ENCODE results near the gene SEZ6L.

The SEZ6L gene

DNA sequence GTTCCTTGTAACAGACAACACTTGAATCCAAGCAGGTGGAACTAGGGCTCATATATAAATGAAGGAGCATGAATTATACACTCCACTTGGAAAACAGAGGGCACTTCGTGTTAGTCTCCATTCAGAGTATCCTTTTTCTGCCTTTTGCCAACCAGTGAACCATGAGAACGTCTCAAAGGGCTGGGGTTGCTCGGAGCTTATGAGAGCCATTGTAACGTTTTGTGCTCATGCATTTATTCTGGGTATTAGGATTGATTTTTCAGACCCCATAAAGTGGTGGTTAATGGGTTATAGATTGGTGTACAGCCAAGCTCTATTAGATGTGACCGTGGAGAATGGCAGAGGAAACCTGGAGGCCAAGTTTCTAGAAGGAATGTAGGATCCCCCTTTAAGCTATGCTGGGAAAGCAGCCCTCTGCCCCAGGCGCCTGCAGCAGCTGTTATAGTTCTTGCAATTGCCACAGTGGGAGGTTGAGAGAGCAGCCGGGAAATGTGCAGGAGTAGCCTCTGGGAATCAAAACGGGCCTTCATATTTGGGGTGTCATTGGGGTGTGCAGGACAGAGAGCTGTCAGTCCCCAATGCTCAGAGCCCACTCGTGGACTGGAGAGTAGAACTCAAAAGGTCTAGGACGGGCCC lies 205.2 kb downstream of the SEZ6L start:
- no peaks in the 10 kb centered on the region for H3K27me3 ChIP-seq (ENCODE audit: control insufficient read depth, insufficient read depth, low read length)
- H3K9me3 ChIP-seq (ENCODE audit: control insufficient read depth, insufficient read depth, low read length): no peaks in the 10 kb centered on the region
- H3K4me3 ChIP-seq (ENCODE audit: low read length): no peak overlapping the region
- H3K36me3 ChIP-seq (ENCODE audit: control insufficient read depth, insufficient read depth, low read length): no peaks in the 10 kb centered on the region
- no CpG with 5 or more reads among the region's 10 CpGs for WGBS (ENCODE audit: insufficient coverage, insufficient read length)
- DNase-seq (ENCODE audit: low read depth, low spot score): no peak
- H3K4me1 ChIP-seq (ENCODE audit: control insufficient read depth, insufficient read depth, low read length): no peaks in the 10 kb centered on the region
- no peak overlapping the region for H3K27ac ChIP-seq (ENCODE audit: low read length)

DNA sequence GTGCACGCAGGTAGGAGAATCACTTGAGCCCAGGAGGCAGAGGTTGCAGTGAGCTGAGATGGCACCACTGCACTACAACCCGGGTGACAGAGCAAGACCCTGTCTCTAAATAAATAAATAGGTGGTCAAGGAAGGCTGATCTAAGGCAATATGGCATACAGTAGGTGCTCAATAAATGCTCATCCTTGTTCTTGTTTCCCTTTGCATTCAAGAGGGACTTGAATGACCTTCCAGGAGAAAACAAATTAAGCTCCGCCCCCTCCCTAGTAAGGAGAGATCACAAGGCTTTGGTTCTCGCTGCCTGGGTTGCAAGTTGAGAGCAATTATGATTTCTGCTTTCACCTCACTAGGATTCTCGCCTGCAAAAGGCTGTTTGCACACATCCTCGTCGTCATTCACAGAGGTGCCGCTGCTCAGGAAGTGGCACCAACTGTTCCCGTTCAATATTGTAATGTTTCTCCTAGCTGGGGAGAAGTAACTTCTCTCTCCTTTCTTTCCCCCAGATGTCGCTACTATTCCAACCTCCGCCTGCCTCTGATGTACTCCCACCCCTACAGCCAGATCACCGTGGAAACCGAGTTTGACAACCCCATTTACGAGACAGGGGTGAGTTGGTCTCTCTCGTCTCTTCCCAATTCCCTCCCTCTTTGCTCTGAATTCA lies 208.0 kb downstream of the SEZ6L start:
- H3K9me3 ChIP-seq (ENCODE audit: control insufficient read depth, insufficient read depth, low read length): no peaks in the 10 kb centered on the region
- no peaks in the 10 kb centered on the region for H3K36me3 ChIP-seq (ENCODE audit: control insufficient read depth, insufficient read depth, low read length)
- no peak for DNase-seq (ENCODE audit: low read depth, low spot score)
- H3K27ac ChIP-seq (ENCODE audit: low read length): no peak overlapping the region
- H3K4me1 ChIP-seq (ENCODE audit: control insufficient read depth, insufficient read depth, low read length): no peaks in the 10 kb centered on the region
- WGBS (ENCODE audit: insufficient coverage, insufficient read length): no CpG with 5 or more reads among the region's 15 CpGs
- no peaks in the 10 kb centered on the region for H3K27me3 ChIP-seq (ENCODE audit: control insufficient read depth, insufficient read depth, low read length)
- no peak overlapping the region for H3K4me3 ChIP-seq (ENCODE audit: low read length)

DNA sequence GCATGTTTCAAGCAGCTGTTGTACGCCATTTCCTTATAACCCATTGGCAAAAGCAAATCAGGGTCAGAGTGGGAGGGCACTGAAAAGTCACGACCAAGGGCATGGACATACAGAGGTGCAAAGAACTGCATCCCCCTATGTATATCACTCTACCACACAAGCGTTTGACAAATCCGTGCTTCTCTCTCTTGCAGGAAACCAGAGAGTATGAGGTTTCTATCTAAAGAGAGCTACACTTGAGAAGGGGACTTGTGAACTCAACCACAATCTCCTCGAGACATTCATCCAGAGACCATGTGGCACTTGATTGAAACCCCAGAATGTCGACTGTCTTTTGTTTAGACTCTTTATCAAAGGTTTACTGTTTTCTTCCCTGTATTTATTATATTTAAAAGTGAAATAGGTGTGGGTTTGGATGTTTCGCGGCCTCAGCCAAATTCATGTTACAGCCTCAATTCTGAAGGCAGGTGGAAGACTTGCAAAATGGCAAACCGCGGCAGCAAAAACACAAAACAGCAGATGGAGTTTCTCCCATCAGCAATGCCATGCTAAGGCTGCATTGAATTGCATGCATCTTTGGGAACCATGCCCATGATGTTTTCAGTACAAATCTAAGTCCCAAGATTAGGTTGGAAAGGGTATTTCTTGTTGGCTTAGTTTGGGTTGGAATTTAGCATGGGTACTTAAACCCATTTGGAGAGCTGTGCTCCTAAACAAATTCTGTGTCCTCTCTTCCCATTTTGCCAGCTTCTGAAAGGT lies 211.0 kb downstream of the SEZ6L start:
- no CpG with 5 or more reads among the region's 10 CpGs for WGBS (ENCODE audit: insufficient coverage, insufficient read length)
- no peaks in the 10 kb centered on the region for H3K36me3 ChIP-seq (ENCODE audit: control insufficient read depth, insufficient read depth, low read length)
- no peak for DNase-seq (ENCODE audit: low read depth, low spot score)
- no peak overlapping the region for H3K4me3 ChIP-seq (ENCODE audit: low read length)
- H3K27ac ChIP-seq (ENCODE audit: low read length): no peak overlapping the region
- no peaks in the 10 kb centered on the region for H3K4me1 ChIP-seq (ENCODE audit: control insufficient read depth, insufficient read depth, low read length)
- H3K27me3 ChIP-seq (ENCODE audit: control insufficient read depth, insufficient read depth, low read length): no peaks in the 10 kb centered on the region
- no peaks in the 10 kb centered on the region for H3K9me3 ChIP-seq (ENCODE audit: control insufficient read depth, insufficient read depth, low read length)

DNA sequence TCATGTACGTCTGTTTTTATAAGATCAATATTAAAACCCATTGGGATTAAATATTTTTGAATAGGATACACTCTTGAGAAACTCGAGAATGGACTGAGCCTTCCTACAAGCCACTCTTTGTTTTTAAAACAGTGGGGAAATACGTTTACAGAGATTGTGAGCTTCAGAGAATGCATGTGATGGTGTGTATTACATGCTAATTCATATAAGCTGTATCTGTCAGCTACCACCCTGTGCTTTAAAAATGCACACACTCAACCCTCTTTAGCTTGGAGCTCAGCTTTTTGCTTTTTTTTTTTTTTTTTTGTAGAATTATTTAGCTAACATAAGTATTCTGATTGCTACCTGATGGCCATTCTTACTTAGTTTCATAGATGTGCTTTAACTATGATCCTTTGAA lies 213.5 kb downstream of the SEZ6L start:
- no CpG with 5 or more reads among the region's 3 CpGs for WGBS (ENCODE audit: insufficient coverage, insufficient read length)
- Histone ChIP-seq H3K4me3 (ENCODE audit: low read length) (no peak overlapping the region), H3K9me3 (ENCODE audit: control insufficient read depth, insufficient read depth, low read length) (no peaks in the 10 kb centered on the region), H3K36me3 (ENCODE audit: control insufficient read depth, insufficient read depth, low read length) (no peaks in the 10 kb centered on the region), H3K27me3 (ENCODE audit: control insufficient read depth, insufficient read depth, low read length) (no peaks in the 10 kb centered on the region), H3K4me1 (ENCODE audit: control insufficient read depth, insufficient read depth, low read length) (no peaks in the 10 kb centered on the region), H3K27ac (ENCODE audit: low read length) (no peak overlapping the region)
- no peak for DNase-seq (ENCODE audit: low read depth, low spot score)

DNA sequence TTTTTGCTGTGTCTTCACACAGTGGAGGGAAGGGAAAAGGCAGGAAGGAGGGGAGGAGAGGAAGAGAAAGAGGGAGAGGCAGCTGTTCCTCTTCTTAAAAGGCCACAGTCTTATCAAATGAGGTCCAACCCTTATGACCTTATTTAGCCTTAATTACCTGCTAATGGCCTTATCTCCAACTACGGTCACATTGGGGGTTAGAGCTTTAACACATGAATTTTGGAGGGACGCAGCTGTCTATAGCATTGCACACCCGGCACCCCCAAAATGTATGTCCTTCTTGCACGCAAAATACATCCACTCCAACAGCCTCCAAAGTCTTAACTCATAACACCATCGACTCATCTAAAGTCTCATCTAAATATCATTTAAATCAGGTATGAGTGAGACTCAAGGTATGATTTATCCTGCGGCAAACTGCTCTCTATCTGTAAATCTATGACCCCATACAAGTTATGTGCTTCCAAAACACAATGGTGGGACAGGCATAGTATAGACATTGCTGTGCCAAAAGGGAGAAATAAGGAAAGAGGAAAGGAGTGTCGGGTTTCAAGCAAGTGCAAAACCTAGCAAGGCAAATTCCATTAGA lies 214.8 kb downstream of the SEZ6L start:
- H3K4me3 ChIP-seq (ENCODE audit: low read length): no peak overlapping the region
- WGBS (ENCODE audit: insufficient coverage, insufficient read length): no CpG with 5 or more reads among the region's 7 CpGs
- H3K4me1 ChIP-seq (ENCODE audit: control insufficient read depth, insufficient read depth, low read length): no peaks in the 10 kb centered on the region
- no peak overlapping the region for H3K27ac ChIP-seq (ENCODE audit: low read length)
- H3K9me3 ChIP-seq (ENCODE audit: control insufficient read depth, insufficient read depth, low read length): no peaks in the 10 kb centered on the region
- no peaks in the 10 kb centered on the region for H3K27me3 ChIP-seq (ENCODE audit: control insufficient read depth, insufficient read depth, low read length)
- H3K36me3 ChIP-seq (ENCODE audit: control insufficient read depth, insufficient read depth, low read length): no peaks in the 10 kb centered on the region
- no peak for DNase-seq (ENCODE audit: low read depth, low spot score)

DNA sequence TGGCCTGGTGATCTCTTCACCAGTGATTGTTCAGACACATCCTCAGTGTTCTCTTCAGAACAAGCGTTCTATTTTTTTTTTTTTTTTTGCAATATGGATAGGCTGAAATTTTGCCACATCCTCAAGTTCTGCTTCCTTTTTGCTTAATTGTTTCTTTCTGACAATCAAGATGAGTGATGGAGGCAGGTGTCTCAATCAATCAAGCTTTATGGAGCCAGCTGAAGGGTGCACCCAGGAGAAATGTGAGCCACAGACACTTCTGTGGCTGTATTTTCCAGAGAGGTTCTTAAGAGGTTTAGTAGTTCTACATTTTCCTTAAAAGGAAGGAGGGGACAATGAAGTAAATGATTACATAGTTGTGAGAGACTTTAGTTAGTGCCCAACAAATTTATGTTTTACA lies 215.9 kb downstream of the SEZ6L start:
- Histone ChIP-seq H3K9me3 (ENCODE audit: control insufficient read depth, insufficient read depth, low read length) (no peaks in the 10 kb centered on the region), H3K4me1 (ENCODE audit: control insufficient read depth, insufficient read depth, low read length) (no peaks in the 10 kb centered on the region), H3K4me3 (ENCODE audit: low read length) (no peak overlapping the region), H3K27me3 (ENCODE audit: control insufficient read depth, insufficient read depth, low read length) (no peaks in the 10 kb centered on the region), H3K27ac (ENCODE audit: low read length) (no peak overlapping the region), H3K36me3 (ENCODE audit: control insufficient read depth, insufficient read depth, low read length) (no peaks in the 10 kb centered on the region)
- no peak for DNase-seq (ENCODE audit: low read depth, low spot score)
- no CpG with 5 or more reads among the region's 1 CpG for WGBS (ENCODE audit: insufficient coverage, insufficient read length)

DNA sequence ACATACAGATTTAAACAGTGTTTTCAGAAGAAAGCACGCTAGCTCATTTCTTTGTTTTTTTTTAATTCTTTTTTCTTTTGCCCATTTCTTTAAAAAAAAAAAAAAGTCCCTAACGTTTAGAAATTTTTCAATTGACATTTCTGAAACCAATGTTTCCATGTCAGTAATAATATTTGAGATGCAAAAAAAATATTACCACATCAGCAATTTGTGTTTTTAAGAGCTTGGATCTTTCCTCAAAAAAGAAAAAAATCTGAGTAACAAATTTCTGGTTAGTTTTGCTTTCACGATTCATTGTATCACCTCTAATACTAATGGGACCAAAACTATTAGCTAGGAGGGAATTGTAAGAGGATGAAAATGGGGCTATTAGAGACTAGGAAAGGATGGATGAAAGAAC lies 219.9 kb downstream of the SEZ6L start:
- DNase-seq (ENCODE audit: low read depth, low spot score): no peak
- Histone ChIP-seq H3K9me3 (ENCODE audit: control insufficient read depth, insufficient read depth, low read length) (no peaks in the 10 kb centered on the region), H3K27me3 (ENCODE audit: control insufficient read depth, insufficient read depth, low read length) (no peaks in the 10 kb centered on the region), H3K27ac (ENCODE audit: low read length) (no peak overlapping the region), H3K4me3 (ENCODE audit: low read length) (no peak overlapping the region), H3K36me3 (ENCODE audit: control insufficient read depth, insufficient read depth, low read length) (no peaks in the 10 kb centered on the region), H3K4me1 (ENCODE audit: control insufficient read depth, insufficient read depth, low read length) (no peaks in the 10 kb centered on the region)
- no CpG with 5 or more reads among the region's 3 CpGs for WGBS (ENCODE audit: insufficient coverage, insufficient read length)

DNA sequence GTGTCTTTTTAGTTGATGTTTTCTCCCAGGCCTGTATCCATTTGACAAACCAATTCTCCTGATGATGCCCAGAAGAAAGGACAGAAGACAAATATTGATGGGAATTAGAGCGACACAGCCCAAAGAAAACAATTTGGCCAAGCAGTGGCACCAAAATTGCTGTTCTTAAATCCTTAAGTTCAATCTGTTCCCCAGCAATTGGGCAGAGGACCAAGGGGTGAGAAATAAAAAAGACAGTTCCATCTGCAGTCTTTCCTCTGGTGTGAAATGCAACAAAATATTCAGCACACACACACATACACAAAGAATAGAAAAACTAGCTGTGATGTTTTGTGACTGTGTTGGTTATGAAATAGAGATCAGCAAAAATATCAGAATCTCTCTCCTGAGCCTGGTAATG lies 221.8 kb downstream of the SEZ6L start:
- WGBS (ENCODE audit: insufficient coverage, insufficient read length): no CpG with 5 or more reads among the region's 1 CpG
- H3K4me3 ChIP-seq (ENCODE audit: low read length): no peak overlapping the region
- no peaks in the 10 kb centered on the region for H3K36me3 ChIP-seq (ENCODE audit: control insufficient read depth, insufficient read depth, low read length)
- H3K9me3 ChIP-seq (ENCODE audit: control insufficient read depth, insufficient read depth, low read length): no peaks in the 10 kb centered on the region
- no peak for DNase-seq (ENCODE audit: low read depth, low spot score)
- no peaks in the 10 kb centered on the region; the same call in 1 of the 2 replicates for H3K4me1 ChIP-seq (ENCODE audit: control insufficient read depth, insufficient read depth, low read length)
- no peak overlapping the region for H3K27ac ChIP-seq (ENCODE audit: low read length)
- no peaks in the 10 kb centered on the region for H3K27me3 ChIP-seq (ENCODE audit: control insufficient read depth, insufficient read depth, low read length)

DNA sequence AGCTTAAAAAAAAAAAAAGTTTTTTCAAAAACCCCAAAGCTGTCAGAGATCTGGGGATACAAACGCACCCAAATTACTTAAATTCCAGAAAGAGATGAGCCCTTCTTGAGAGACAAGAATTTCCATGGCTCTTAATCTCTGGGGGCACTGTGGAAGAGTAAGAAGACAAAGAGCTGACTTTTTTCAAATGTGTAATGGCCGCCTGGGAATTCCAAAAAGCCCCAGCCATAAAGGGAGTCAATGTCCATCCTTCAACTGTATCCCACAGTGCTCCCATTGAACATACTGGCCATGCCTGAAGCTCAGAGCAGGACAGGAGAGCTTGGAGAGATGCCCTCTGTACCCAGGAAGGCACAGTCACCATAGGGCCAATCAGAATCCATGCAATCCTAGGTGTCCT lies 222.4 kb downstream of the SEZ6L start:
- Histone ChIP-seq H3K4me3 (ENCODE audit: low read length) (no peak overlapping the region), H3K4me1 (ENCODE audit: control insufficient read depth, insufficient read depth, low read length) (no peaks in the 10 kb centered on the region; the same call in 1 of the 2 replicates), H3K27me3 (ENCODE audit: control insufficient read depth, insufficient read depth, low read length) (no peaks in the 10 kb centered on the region), H3K9me3 (ENCODE audit: control insufficient read depth, insufficient read depth, low read length) (no peaks in the 10 kb centered on the region), H3K27ac (ENCODE audit: low read length) (no peak overlapping the region), H3K36me3 (ENCODE audit: control insufficient read depth, insufficient read depth, low read length) (no peaks in the 10 kb centered on the region)
- no CpG with 5 or more reads among the region's 2 CpGs for WGBS (ENCODE audit: insufficient coverage, insufficient read length)
- DNase-seq (ENCODE audit: low read depth, low spot score): no peak

DNA sequence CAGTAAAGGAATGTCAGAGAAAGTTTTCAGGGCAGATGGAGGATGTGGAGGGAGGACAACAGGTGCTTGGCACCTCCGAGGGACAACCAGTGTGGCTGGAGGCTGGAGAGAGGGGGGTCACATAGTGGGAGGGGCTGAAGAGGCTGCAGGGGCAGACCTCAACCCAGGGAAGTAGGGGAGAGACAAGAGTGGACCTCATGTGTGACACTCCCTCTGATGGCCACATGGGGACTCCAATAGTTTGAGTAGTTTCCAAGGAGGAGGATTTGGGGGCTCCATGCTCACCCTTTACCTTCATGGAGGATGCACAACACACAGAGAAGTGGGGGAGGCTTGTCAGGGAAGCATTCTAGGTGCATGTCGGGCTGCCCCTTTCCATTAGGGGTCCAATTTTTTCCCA lies 224.7 kb downstream of the SEZ6L start:
- no CpG with 5 or more reads among the region's 2 CpGs for whole genome bisulfite sequencing (ENCODE audit: insufficient coverage, insufficient read length)
- no peak overlapping the region for H3K4me3 ChIP-seq (ENCODE audit: low read length)

More for the DNA sequence above, 224.7 kb downstream of the SEZ6L start:
- Histone ChIP-seq H3K4me1 (ENCODE audit: control insufficient read depth, insufficient read depth, low read length) (no peaks in the 10 kb centered on the region; the same call in 1 of the 2 replicates), H3K9me3 (ENCODE audit: control insufficient read depth, insufficient read depth, low read length) (no peaks in the 10 kb centered on the region), H3K36me3 (ENCODE audit: control insufficient read depth, insufficient read depth, low read length) (no peaks in the 10 kb centered on the region), H3K27me3 (ENCODE audit: control insufficient read depth, insufficient read depth, low read length) (no peaks in the 10 kb centered on the region), H3K27ac (ENCODE audit: low read length) (no peak overlapping the region)
- DNase-seq (ENCODE audit: low read depth, low spot score): no peak

Measured in iPS DF 6.9 (cell line).